Pancreas (tissue), 10 donors: ENCODE data around the gene RBM18. TPM values are rescaled to one million over a fixed set of nuclear protein-coding genes. Genes with fewer than 3 reads are reported as not detected.
A peak's percentile ranks its signal among the peaks of the same experiment; 100 is the strongest.

Source experiments
- ATAC-seq, 4 donors: fragments of 200-7000 bp; cut with Tn5 transposase; one replicate each; pipeline versions ENCODE4 v1.8.0 to v1.9.1; 2020; ENCODE audit warnings: mild to moderate bottlenecking in 4 of 4, moderate library complexity in 4 of 4
- DNase-seq, 6 donors: peaks; one replicate each; pipeline ENCODE4 v3.0.0-alpha.2; 2020
- FAIRE-seq: peaks from 2 replicates; lab custom pipeline; 2012; peaks lifted over from hg19 to GRCh38; lab: Jason Lieb, UNC
- H3K27ac ChIP-seq, 4 donors: fragments of 200-600 bp; sonication (generic); 1 replicate in 3 of 4; 2 replicates in 1 of 4; pipeline versions ENCODE4 v1.5.0 to v1.8.0; 2020
- H3K27me3 ChIP-seq, 4 donors: fragments of 200-600 bp; one replicate each; pipeline ENCODE4 v1.8.0; 2021
- H3K36me3 ChIP-seq, 3 donors: fragments of 200-600 bp; sonication (generic) in 1 of 3; one replicate each; pipeline versions ENCODE4 v1.5.0 to v1.8.0; 2020 to 2021
- H3K4me1 ChIP-seq, 3 donors: fragments of 200-600 bp; one replicate each; pipeline ENCODE4 v1.8.0; 2021
- H3K4me3 ChIP-seq, 4 donors: fragments of 200-600 bp; sonication (generic) in 2 of 4; one replicate each; pipeline versions ENCODE4 v1.5.0 to v1.8.0; 2020 to 2021
- H3K9me3 ChIP-seq, 4 donors: fragments of 200-600 bp; one replicate each; pipeline ENCODE4 v1.8.0; 2021
- CTCF ChIP-seq, 4 donors: fragments of 200-600 bp; sonication (generic) in 3 of 4; IDR thresholded peaks; one replicate each; pipeline versions ENCODE4 v1.5.0 to v1.8.0; 2021; ENCODE audit warnings: antibody characterized with exemption in 4 of 4
- WGBS, 2 donors: extraction: QIAGEN DNeasy Blood & Tissue Kit; methylation state at CpG; one replicate each; pipeline ENCODE4 v1.1.7; 2013; 5-methylcytosine and 5-hydroxymethylcytosine counted together
- intact Hi-C, 3 donors: fragments of 100-400 bp; cut with DNase I; formaldehyde crosslinking; loops; one replicate each; pipeline versions ENCODE4 v1.11.1 to v1.14.2; 2022
- polyA plus RNA-seq, 2 donors: library from polyadenylated mRNA; stranded (reverse); fragments of 200-250 nt; gene quantifications; one replicate each; pipeline ENCODE4 v1.2.3, GENCODE V29; 2013
- total RNA-seq, 6 donors: library from RNA; stranded (reverse); fragmentation: NEBNext Ultra II Directional in 4 of 6; extraction: Animal tissue kit (Norgen Biotek cat#: 25700) in 4 of 6; gene quantifications; one replicate each; pipeline versions ENCODE4 v1.2.1 to v1.2.4, GENCODE V29; 2021 to 2023
- donor health status: healthy with polysubstance abuse.
- donor health status: DM: no; HTN: no; CAD: no; lungs with moderate emphysema.
- donor health status: DM: no; HTN: no; CAD: no.
- donor health status: control.
- donor health status: control.
- donor health status: Bipolar disorder and iron deficiency.
- donor health status: DM: yes; HTN: yes; CAD: no.
- donor health status: DM: no; HTN: no; CAD: no.
- donor health status: DM: no; HTN: no; CAD: no.
- donor health status: DM: yes; HTN: yes; CAD: no.

RBM18 gene
- total and polyA plus RNA-seq, 8 donors, result 1.7 to 10.5 (median 6.0) TPM

DNA sequence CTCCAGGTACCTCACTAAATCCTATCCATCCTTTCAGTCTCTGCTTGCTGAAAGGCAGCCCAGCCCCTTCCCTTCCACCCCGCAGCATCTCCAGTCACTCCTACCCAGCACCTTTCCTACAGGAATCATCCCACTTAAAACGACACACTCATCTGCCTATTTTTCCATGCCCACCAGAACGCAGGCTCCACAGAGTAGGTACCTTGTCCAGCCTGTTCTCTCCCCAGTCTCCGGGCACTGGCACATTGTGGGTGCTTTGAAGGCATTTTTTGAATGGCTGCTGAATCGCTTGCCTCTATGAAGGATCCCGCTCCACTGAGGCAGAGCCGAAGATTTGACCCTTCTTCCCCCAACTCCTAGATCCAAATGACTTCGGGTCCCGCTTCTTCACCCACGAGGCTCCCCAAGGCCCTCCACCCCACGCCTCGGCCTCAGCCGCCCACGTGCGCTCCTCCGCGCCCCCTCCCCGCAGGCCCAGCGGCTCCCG lies 51.5 kb downstream of the RBM18 start:
- Histone ChIP-seq H3K27me3 (peaks cover 0 to 26% (median 2%) of the 10 kb centered on the region in 4 donors), H3K9me3 (no peaks in the 10 kb centered on the region), H3K27ac (no peak overlapping the region), H3K4me3 (peak overlapping the region in 1 of 4 donors; percentile 53), H3K4me1 (peaks cover 0 to 5% (median 3%) of the 10 kb centered on the region in 3 donors), H3K36me3 (no peaks in the 10 kb centered on the region)
- no peak for FAIRE-seq
- DNase-seq, result peak in 1 of 6 donors; percentile 24
- WGBS, 2 donors, result 39 to 44% methylated on average over 20 of the region's 20 CpGs
- ATAC-seq, result no peak
- TF ChIP-seq CTCF (IDR thresholded peaks at IDR 0.05), result no peak
- intact Hi-C loops, result no loop called here

- Histone ChIP-seq H3K27ac (no peak overlapping the region), H3K4me1 (peaks cover 0 to 5% (median 3%) of the 10 kb centered on the region in 3 donors), H3K27me3 (peaks cover 0 to 22% (median 2%) of the 10 kb centered on the region in 4 donors), H3K9me3 (no peaks in the 10 kb centered on the region), H3K36me3 (no peaks in the 10 kb centered on the region), H3K4me3 (no peak overlapping the region)
- DNase-seq (peak in 1 of 6 donors; percentile 26), FAIRE-seq (no peak), ATAC-seq (no peak)
- TF ChIP-seq CTCF (IDR thresholded peaks at IDR 0.05), result no peak
- WGBS, 2 donors, result 70 to 76% methylated on average over 7 of the region's 7 CpGs
- intact Hi-C loops, result no loop called here
Observed at GRCh38 chr9:122212473-122213004, 52.1 kb downstream of the RBM18 start.

DNA sequence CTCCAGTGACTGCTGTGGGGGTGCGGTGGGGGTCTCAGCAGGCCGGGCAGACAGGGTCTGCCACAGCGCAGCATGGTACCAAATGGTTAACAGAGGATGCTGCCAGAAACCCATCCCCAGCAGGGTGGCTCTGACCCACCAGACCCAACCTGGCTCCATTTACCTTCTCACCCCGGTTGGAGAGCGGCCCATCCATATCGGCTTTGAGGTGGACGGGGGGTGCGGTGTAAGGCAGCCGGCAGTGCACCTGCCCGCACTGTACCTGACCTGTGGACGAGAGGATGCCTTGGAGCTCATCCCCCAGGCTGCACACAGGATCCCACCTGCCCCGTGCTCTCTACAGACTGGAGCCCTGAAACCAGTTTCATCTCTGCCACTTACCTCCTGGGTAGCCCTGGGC lies 55.2 kb downstream of the RBM18 start:
- Histone ChIP-seq H3K36me3 (no peaks in the 10 kb centered on the region), H3K4me3 (no peak overlapping the region), H3K27ac (no peak overlapping the region), H3K27me3 (peaks cover 0 to 7% (median 0%) of the 10 kb centered on the region in 4 donors), H3K9me3 (no peaks in the 10 kb centered on the region), H3K4me1 (peaks cover 0 to 5% (median 3%) of the 10 kb centered on the region in 3 donors)
- TF ChIP-seq CTCF (IDR thresholded peaks at IDR 0.05), result no peak
- intact Hi-C loops, result no loop called here
- WGBS, 2 donors, result 83% methylated on average over 12 of the region's 12 CpGs
- ATAC-seq (no peak), DNase-seq (no peak), FAIRE-seq (no peak)

DNA sequence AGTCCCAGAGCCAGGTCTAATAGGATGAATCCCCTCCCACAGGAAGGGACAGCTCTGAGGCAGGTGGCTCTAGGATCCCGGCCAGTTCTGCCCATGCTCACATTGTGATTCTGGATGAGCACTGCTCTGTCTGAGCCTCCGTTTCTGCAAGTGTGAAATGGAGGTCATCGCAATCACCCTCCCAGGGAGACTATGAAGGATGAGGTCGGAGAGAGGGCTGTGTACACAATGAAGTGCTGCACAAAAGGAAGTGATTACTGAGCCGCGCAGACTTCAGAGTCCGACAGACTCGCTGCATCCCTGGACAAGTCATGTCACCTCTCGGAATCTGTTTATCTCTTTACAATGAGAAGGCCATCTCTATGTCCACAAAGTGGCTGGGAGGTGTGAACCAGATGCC lies 57.5 kb downstream of the RBM18 start:
- no peaks in the 10 kb centered on the region for H3K36me3 ChIP-seq
- no peak for TF ChIP-seq CTCF (IDR thresholded peaks at IDR 0.05)
- H3K27me3 ChIP-seq, result no peaks in the 10 kb centered on the region
- ATAC-seq (no peak), DNase-seq (peak in 1 of 6 donors; percentile 25), FAIRE-seq (no peak)
- H3K4me3 ChIP-seq, result no peak overlapping the region
- no peaks in the 10 kb centered on the region for H3K4me1 ChIP-seq
- no peak overlapping the region for H3K27ac ChIP-seq
- H3K9me3 ChIP-seq, result no peaks in the 10 kb centered on the region
- WGBS, 2 donors, result 40 to 45% methylated on average over 9 of the region's 9 CpGs
- intact Hi-C loops, result no loop called here
